ENCODE measurements around the gene KLRG1.
A peak's percentile ranks its signal among the peaks of the same experiment; 100 is the strongest.

KLRG1 gene

GRCh38 chr12:8985213-8985754 is 4.1 kb upstream of the KLRG1 start:
- DNase-seq (ENCODE audit: low spot score) = no peak

GRCh38 chr12:8987163-8987562 is 2.2 kb upstream of the KLRG1 start:
- DNase-seq (ENCODE audit: low spot score) = no peak

GRCh38 chr12:8987685-8988084 is 1.7 kb upstream of the KLRG1 start:
- no peak for DNase-seq (ENCODE audit: low spot score)

GRCh38 chr12:8991371-8992345 is 2.3 kb downstream of the KLRG1 start:
- DNase-seq (ENCODE audit: low spot score) = no peak

DNA sequence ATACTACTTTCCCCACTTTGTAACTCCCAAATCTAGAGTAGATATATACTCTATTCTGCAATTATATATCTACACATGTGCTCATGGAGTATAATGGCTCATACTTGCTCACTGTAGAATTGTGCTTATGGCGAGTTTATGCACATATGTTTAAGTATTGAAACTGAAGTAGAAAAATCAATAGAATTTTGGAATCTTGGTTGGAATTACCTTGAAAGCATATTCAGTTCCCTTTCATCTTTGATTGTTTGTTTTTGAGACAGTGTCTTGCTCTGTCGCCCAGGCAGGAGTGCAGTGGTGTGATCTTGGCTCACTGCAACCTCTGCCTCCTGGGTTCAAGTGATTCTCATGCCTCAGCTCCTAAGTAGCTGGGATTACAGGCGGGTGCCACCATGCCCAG is 4.5 kb downstream of the KLRG1 start:
- DNase-seq (ENCODE audit: low spot score) = no peak

DNA sequence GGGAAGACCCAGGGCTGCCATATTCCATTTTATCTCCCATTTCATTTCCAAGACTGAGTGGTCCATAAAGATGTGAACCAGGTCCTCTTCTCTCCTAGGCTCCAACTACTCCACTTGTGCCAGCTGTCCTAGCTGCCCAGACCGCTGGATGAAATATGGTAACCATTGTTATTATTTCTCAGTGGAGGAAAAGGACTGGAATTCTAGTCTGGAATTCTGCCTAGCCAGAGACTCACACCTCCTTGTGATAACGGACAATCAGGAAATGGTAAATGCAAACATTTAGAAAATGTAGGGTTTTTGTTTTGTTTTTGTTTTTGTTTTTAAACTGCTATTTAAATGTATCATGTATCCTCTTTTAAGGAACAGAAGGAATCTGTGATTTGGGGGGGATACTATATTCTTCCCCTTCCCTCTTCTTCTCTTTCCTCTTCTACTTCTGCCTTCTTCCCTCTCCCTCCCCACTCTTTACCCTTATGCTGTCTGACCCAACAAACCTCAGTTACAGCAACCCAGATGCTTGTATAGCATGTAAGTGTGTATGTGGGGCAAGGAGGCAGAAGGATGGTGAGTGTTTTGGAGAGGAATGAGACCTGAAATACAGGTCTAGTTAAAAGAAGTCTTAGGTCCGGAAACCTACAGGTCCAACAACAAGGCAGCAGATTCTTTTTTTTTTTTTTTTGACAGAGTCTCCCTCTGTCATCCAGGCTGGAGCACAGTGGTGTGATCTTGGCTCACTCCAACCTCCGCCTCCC is 5.9 kb downstream of the KLRG1 start:
- no peak for DNase-seq (ENCODE audit: low spot score)

DNA sequence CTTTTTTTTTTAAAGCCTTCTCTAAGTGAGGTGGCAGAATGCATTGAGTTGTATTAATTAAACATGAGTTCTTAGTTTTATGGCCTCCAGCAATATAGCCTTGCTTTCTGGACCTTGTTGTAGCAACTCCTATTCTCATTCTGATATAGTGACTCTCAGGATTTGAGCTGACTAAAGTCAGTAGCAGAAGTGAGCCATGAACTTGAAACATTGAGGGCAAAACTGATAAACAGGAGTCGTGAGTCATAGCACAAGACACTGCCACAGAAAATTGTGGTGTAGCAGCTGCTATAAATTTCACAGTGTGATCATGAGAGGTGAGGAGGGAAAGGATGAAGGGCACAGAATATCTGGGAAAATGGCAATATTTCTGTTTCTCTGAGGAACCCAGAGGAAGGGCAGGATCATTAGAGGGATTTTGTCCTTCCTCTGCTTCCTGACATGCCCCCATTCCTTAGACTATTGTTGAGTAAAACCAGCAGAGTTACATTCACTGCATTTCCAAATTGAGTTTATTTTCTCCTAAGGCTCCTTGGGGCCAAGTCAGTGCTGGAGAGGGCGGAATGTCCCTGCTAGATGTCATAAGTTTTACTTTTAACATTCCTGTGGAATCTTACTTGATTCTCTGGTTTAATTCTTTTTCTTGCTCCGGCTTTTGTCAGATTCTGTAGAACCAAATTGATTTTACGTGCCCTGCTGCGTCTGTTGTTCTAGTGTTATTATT is 7.5 kb downstream of the KLRG1 start:
- peak; percentile 16 for DNase-seq (ENCODE audit: low spot score)

- no peak for DNase-seq (ENCODE audit: low spot score)
Measured at GRCh38 chr12:9001233-9001632, 11.9 kb downstream of the KLRG1 start.

DNA sequence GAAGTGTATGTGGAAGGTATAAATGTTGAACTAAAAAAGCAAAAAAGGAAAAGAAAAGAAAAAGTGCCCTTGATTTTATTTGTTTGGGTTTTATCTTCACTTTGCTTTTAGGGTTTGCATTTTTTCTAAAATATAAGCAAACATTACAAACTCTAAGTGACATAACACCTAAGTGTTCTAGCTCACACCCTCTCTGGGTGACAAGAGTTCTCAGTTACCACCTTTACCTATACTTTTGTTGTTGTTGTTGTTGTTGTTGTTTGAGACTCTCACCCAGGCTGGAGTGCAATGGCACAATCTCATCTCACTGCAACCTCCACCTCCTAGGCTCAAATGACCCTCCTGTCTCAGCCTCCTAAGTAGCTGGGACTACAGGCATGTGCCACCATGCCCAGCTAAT is 13.0 kb downstream of the KLRG1 start:
- no peak for DNase-seq (ENCODE audit: low spot score)

GRCh38 chr12:9022592-9022991 is 33.2 kb downstream of the KLRG1 start:
- DNase-seq (ENCODE audit: low spot score) = no peak

GRCh38 chr12:9024512-9024911 is 35.2 kb downstream of the KLRG1 start:
- no peak for DNase-seq (ENCODE audit: low spot score)

GRCh38 chr12:9027161-9028059 is 38.1 kb downstream of the KLRG1 start:
- no peak for DNase-seq (ENCODE audit: low spot score)

- no peak for DNase-seq (ENCODE audit: low spot score)
Measured at GRCh38 chr12:9030776-9031175, 41.4 kb downstream of the KLRG1 start.

DNA sequence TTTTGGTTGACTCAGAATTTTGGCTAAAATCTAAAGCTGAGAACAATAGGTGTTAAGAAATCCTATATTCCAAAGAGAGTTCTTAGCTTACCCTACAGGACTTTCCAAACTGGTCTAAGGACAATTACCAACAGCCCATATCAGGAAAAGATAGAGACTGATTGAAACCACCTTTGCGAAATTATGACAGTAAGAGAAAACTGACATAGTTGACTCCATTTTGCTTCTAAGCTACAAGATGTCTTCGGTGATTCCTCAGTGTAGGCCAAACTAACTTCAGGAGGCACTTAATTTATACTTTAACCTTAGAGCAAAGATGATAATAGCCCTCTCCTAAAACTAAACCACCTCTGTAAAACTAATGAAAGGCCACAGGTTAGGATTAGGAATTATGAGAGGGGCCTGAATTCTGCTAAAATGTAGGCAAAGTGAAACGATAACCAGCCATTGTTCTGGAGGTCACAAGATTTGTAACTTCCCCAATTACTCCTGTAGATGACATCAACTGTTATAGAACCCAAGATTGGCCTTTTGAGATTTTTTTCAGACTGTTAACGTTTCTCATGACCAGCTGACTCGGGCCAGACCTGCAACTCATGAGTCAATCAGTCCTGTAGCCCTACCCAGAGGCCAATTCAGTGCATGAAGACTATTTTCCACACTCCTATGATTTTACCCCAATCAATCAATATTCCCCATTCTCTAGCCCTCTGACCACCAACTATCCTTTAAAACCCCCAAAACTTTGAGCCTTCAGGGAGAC is 43.0 kb downstream of the KLRG1 start:
- DNase-seq (ENCODE audit: low spot score) = no peak

DNA sequence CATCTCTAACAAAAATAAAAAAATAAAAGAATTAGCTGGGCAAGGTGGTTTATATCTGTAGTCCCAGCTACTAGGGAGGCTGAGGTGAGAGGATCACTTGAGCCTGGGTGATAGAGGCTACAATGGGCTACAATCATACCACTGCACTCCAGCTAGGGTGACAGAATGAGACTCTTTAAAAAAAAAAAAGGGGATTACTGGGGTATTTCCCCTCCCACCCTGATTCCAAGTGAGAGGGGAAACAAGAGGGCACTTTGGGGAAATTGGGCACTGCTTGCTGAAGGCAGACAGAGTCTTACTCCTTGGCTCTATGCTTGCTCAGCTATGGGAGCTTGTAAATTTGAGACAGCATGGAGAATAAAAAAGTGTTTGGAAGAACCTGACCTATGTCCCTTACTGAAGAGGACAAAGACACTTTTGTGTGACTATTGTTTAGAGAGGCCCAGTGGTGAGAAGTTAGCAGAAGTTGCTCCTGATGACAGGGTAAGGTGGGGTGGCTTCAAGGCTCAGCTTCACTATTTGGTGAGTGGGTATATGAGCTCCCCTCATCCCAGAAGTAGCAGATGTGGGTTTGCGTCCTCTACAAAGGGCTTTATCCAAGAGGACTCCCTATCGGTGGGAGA is 44.0 kb downstream of the KLRG1 start:
- no peak for DNase-seq (ENCODE audit: low spot score)

- no peak for DNase-seq (ENCODE audit: low spot score)
Measured at GRCh38 chr12:9034095-9034494, 44.7 kb downstream of the KLRG1 start.

DNA sequence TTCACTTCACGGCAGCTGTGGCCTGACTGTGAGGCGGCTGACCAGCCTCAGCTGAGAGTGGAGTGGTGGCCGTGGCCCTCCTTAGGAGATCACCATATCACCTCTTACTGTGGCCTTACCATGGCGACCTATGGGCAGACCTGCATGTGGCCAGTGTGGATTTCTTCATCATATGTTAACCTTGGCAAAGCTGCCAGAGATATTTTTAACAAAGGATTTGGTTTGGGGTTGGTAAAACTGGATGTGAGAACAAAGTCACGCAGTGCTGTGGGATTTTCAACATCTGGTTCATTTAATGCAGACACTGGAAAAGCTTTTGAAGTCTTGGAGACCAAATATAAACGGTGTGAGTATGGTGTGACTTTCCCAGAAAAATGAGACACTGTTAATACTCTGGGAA is 46.9 kb downstream of the KLRG1 start:
- no peak for DNase-seq (ENCODE audit: low spot score)

GRCh38 chr12:9037431-9037830 is 48.1 kb downstream of the KLRG1 start:
- no peak for DNase-seq (ENCODE audit: low spot score)

DNA sequence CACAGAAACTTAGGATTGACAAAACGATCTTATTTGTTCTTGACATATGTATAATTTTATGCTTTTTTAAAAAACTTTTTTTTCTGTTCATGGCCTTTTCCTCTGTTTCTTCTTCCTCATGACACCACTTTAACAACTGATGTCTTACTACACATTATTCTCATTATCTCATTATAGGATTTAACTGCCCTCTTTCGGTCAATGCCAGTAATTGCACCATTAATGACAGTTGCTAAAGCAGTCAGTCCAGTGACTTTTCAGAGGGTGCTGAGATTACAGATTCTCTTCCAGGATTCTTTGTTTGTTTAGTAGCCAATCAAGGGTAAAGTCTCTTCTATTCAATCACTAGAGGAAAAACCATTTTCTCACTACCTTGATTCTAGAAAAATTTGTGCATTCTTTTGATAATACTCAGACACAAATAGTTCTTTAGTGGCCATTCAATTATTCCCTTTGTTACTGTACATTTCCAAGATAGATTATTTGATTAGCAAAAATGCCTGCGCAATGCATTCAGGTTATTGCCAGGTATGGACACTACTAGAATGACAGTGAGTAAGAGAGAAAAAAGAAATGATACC is 50.1 kb downstream of the KLRG1 start:
- peak; percentile 74 for DNase-seq (ENCODE audit: low spot score)

All from AG20443 (cell line).